Measurements from ENCODE around the gene HMCN1.

DNA sequence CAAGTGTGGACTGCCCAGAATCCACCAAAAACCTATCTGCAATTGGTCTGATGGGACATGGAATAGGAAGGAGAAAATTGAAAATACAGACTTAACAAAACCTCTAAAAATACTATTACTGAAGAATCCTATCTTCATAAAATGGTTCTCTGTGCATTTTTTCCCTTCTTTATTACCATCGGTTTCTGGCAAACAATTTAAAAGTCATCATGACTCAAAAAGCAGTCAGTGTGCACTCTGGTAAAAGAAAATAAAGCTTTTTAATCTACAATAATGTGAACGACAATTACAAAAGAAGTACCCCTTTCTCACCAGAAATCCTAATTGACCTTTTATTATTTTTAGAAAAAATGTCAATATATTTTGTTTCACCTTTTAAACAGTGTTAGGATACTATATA lies 454.5 kb downstream of the HMCN1 start:
- TF ChIP-seq, protein P1, sequence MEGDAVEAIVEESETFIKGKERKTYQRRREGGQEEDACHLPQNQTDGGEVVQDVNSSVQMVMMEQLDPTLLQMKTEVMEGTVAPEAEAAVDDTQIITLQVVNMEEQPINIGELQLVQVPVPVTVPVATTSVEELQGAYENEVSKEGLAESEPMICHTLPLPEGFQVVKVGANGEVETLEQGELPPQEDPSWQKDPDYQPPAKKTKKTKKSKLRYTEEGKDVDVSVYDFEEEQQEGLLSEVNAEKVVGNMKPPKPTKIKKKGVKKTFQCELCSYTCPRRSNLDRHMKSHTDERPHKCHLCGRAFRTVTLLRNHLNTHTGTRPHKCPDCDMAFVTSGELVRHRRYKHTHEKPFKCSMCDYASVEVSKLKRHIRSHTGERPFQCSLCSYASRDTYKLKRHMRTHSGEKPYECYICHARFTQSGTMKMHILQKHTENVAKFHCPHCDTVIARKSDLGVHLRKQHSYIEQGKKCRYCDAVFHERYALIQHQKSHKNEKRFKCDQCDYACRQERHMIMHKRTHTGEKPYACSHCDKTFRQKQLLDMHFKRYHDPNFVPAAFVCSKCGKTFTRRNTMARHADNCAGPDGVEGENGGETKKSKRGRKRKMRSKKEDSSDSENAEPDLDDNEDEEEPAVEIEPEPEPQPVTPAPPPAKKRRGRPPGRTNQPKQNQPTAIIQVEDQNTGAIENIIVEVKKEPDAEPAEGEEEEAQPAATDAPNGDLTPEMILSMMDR (IDR thresholded peaks at IDR 0.05) = no peak
- TF ChIP-seq POLR2AphosphoS5 (IDR thresholded peaks at IDR 0.05) (no peak), POLR2A (IDR thresholded peaks at IDR 0.05) (no peak)

Measured in upper lobe of left lung (tissue), 4 donors.